Thymus (tissue), 11 donors: ENCODE data around the gene ADORA2A. TPM values are rescaled to one million over a fixed set of nuclear protein-coding genes. Genes with fewer than 3 reads are reported as not detected.

Experiments
- DNase-seq, 9 donors: peaks; one replicate each; pipeline ENCODE4 v3.0.0-alpha.2; 2013; ENCODE audit warnings: low spot score in 9 of 9, low read depth in 6 of 9, missing footprints in 1 of 9
- H3K27ac ChIP-seq, 2 donors: one replicate each; pipeline ENCODE4 v1.5.1; 2013; ENCODE audit warnings: control low read depth in 1 of 2, low read depth in 1 of 2, low read length in 1 of 2, mild to moderate bottlenecking in 1 of 2, moderate library complexity in 1 of 2
- H3K27me3 ChIP-seq, 2 donors: one replicate each; pipeline ENCODE4 v1.5.1; 2013; ENCODE audit warnings: low read length in 1 of 2; ENCODE audit not compliant: control insufficient read depth in 2 of 2, insufficient read depth in 1 of 2
- H3K36me3 ChIP-seq, 2 donors: one replicate each; pipeline ENCODE4 v1.5.1; 2013; ENCODE audit warnings: low read length in 1 of 2, mild to moderate bottlenecking in 1 of 2, moderate library complexity in 1 of 2; ENCODE audit not compliant: control insufficient read depth in 2 of 2, insufficient read depth in 2 of 2
- H3K4me1 ChIP-seq, 2 donors: one replicate each; pipeline ENCODE4 v1.5.1; 2013; ENCODE audit warnings: low read length in 2 of 2; ENCODE audit not compliant: control insufficient read depth in 2 of 2, insufficient read depth in 2 of 2
- H3K4me3 ChIP-seq, 2 donors: one replicate each; pipeline ENCODE4 v1.5.1; 2013; ENCODE audit warnings: low read length in 2 of 2, control low read depth in 1 of 2, mild to moderate bottlenecking in 1 of 2
- H3K9me3 ChIP-seq, 2 donors: one replicate each; pipeline ENCODE4 v1.5.1; 2013; ENCODE audit warnings: low read length in 1 of 2, mild to moderate bottlenecking in 1 of 2; ENCODE audit not compliant: control insufficient read depth in 2 of 2, insufficient read depth in 1 of 2
- WGBS: extraction: QIAGEN DNeasy Blood & Tissue Kit; methylation state at CpG from one replicate; pipeline ENCODE4 v1.1.7; 2013; 5-methylcytosine and 5-hydroxymethylcytosine counted together
- polyA plus RNA-seq: library from polyadenylated mRNA; stranded (reverse); fragments of 200-250 nt; gene quantifications from one replicate; pipeline ENCODE4 v1.2.3, GENCODE V29; 2013
- total RNA-seq: library from RNA; stranded (reverse); fragments of 120-200 nt; gene quantifications from one replicate; pipeline ENCODE4 v1.2.4, GENCODE V29; 2013
- donor health status: healthy.

ADORA2A gene
- total and polyA plus RNA-seq, 2 donors = 21.8 to 77.4 TPM

DNA sequence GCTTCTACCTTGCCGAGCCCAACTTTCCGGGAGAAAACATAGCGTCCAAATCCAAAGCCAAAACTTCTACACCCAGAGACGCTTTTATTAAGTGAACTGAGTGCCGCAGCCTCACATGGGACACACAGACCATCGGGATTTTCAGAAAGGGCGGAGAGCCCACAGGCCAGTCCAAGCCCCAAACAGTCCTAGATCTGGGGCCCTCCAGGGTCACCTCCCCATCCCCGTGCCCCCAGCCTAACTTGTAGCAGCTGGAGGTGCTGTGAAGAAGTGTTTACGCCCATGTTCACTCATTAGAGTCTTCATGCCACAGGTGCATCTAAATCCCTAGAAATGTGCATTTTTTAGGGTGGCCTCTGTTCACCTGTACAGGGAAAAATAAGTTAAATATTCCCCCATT, 14.1 kb upstream of the ADORA2A start:
- no peak for DNase-seq
- H3K27me3 ChIP-seq = no peaks in the 10 kb centered on the region
- no peak overlapping the region for H3K27ac ChIP-seq
- peaks cover 0 to 11% of the 10 kb centered on the region in 2 donors for H3K4me1 ChIP-seq
- peaks cover 62 to 71% of the 10 kb centered on the region in 2 donors for H3K36me3 ChIP-seq
- 96% methylated on average over 9 of the region's 9 CpGs for WGBS
- no peak overlapping the region for H3K4me3 ChIP-seq
- H3K9me3 ChIP-seq = no peaks in the 10 kb centered on the region

DNA sequence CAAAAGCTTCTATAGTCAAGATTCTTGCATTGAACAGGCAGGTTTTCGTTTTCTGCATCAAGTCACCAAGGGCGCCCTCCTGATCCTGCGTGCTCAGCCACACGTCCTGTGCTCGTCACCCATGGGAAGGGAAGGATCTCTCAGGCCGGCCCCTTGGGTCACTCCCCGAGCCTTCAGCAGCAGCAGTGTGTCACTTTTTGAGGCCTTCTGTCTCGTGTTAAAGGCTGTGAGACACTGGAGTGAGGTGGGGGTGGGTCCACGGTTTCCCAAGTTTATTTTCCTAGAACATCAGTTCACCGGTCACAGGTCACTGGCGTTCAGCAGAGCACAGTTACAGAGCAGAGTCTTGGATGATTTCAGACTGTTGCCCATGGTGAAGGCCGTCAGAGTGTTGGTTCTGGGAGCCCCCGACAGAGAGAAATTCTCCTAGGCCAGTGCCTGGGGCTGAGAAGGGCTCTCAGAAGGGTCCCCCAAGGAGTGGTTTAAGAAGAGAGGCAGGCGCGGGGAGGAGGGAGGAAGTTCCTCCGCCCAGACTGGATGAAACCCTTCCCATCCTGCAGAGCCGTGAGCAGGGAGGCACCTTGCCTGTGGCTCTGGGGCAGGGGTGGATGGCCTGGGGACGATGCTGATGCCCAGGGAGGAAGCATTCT, 13.5 kb upstream of the ADORA2A start:
- WGBS = 97% methylated on average over 18 of the region's 18 CpGs
- no peak for DNase-seq
- H3K36me3 ChIP-seq = peaks cover 62 to 71% of the 10 kb centered on the region in 2 donors

DNA sequence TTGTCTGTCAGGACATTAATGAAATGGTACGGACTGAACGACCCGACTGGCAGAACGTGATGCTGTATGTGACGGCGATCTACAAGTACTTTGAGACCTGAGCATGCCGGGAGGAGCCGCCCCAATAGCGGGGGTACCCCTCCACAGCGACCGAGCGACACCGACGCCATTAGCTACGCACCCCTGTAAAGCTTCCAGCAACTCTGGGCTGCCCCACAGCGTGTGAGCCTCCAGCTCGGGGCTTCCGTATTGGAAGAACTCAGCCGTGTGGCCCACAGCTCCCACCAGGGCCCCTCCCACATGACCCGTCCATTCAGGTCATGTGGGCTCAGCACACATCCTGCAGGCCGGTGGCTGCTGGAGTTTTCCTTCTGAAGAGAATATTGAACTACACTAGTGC, 12.9 kb upstream of the ADORA2A start:
- Histone ChIP-seq H3K36me3 (peaks cover 62 to 68% of the 10 kb centered on the region in 2 donors), H3K27me3 (no peaks in the 10 kb centered on the region), H3K4me1 (peaks cover 0 to 11% of the 10 kb centered on the region in 2 donors), H3K27ac (no peak overlapping the region), H3K9me3 (no peaks in the 10 kb centered on the region), H3K4me3 (no peak overlapping the region)
- WGBS = 98% methylated on average over 21 of the region's 21 CpGs
- DNase-seq = no peak

More for the DNA sequence above, 13.5 kb upstream of the ADORA2A start:
- H3K9me3 ChIP-seq = no peaks in the 10 kb centered on the region
- no peaks in the 10 kb centered on the region for H3K27me3 ChIP-seq
- H3K4me3 ChIP-seq = no peak overlapping the region
- no peak overlapping the region for H3K27ac ChIP-seq
- H3K4me1 ChIP-seq = peaks cover 0 to 11% of the 10 kb centered on the region in 2 donors

DNA sequence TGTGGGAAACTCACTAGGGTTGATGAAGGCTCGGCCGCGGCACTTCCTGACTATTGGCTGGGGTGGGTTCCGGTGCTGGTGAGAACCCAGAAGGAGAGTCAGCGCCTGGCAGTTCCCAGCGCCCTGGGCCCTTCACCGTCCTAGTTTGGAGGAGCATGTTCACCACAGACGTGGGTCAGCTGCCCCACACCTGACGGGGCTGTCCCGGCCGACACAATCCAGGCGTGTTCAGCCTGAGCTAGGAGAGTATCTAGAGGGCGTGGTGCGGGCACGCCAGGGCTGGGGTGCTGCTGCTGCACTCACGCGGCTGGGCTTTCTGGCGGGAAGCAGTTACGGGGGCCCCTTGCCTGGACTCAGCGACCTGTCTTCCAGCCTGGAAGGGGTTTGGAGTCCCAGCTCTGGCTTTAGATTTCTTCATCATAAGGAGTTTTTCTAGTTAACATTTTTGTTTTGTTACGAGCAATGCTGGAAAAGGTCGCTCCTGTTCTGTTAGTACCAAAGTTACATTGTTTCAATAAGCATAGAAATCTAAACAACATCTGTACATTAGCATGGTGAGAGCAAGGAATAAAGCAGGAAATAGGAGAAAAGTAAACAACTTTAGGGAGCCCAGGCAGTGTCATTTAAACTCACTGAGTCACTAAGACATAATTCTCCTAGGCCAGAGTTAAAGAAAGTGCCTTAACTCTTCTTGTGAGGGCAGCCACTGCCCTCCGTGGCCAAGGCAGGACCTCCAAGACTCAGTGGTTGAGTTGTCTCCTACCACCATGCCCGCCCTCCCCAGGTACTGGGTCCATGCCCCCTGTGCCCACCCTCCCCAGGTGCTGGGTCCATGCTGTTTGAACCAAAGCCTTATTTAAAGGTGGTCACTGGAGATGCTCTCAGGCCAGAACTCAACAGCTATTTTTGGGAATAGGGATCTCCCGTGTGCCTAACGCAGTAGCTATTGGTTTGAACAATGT, 12.1 kb upstream of the ADORA2A start:
- H3K27ac ChIP-seq = no peak overlapping the region
- H3K9me3 ChIP-seq = no peaks in the 10 kb centered on the region

DNA sequence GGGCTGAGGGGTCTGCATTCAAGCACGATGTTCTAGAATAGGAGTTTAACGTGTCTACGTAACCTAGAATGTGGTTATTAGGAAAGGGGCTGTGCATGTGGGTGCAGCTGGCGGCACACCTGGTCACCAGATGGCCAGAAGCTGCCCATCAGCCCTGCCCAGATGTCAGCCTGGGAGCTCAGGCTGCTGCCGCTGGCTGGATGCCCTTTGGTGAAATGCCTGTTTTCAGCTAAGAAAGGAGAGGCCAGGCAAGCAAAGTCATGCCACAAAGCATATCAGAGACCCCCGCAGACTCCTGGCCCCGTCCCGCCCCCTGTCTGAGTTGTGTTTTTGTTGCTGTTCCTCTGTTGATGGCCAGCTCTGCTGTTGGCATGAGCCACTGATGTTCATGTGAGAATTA, 11.3 kb upstream of the ADORA2A start:
- DNase-seq = no peak
- Histone ChIP-seq H3K27ac (no peak overlapping the region), H3K36me3 (peaks cover 60 to 61% of the 10 kb centered on the region in 2 donors), H3K27me3 (no peaks in the 10 kb centered on the region), H3K9me3 (no peaks in the 10 kb centered on the region), H3K4me1 (peaks cover 0 to under 1% of the 10 kb centered on the region in 2 donors), H3K4me3 (no peak overlapping the region)
- 96% methylated on average over 8 of the region's 8 CpGs for WGBS

More for the DNA sequence above, 12.1 kb upstream of the ADORA2A start:
- WGBS = 94% methylated on average over 26 of the region's 26 CpGs
- Histone ChIP-seq H3K27me3 (no peaks in the 10 kb centered on the region), H3K36me3 (peaks cover 62 to 66% of the 10 kb centered on the region in 2 donors), H3K4me1 (peaks cover 0 to 4% of the 10 kb centered on the region in 2 donors), H3K4me3 (no peak overlapping the region)
- DNase-seq = no peak

DNA sequence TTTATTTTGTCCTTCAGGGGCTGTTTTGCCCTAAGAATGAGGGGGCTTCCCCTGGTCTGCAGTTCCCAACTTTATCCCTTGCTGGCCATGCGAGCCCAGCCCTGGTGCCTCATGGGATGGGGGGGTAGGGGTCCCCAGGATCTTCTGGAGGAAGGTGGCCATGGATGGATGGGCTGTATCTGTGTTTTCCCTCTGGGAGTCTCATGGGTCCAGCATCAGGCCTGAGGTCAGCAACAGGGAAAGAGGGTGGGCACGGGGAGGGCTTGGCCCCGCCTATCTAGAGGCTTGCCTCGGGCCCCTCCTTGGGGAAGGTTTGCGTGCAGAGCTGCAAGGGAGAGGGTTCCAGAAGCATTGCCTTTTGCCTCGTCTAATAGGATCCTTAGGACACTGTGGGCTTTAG, 10.8 kb upstream of the ADORA2A start:
- Histone ChIP-seq H3K4me1 (peaks cover 0 to 6% of the 10 kb centered on the region in 2 donors), H3K9me3 (no peaks in the 10 kb centered on the region), H3K27me3 (no peaks in the 10 kb centered on the region), H3K36me3 (peaks cover 55 to 56% of the 10 kb centered on the region in 2 donors), H3K4me3 (no peak overlapping the region), H3K27ac (no peak overlapping the region)
- 94% methylated on average over 6 of the region's 6 CpGs for WGBS
- no peak for DNase-seq

DNA sequence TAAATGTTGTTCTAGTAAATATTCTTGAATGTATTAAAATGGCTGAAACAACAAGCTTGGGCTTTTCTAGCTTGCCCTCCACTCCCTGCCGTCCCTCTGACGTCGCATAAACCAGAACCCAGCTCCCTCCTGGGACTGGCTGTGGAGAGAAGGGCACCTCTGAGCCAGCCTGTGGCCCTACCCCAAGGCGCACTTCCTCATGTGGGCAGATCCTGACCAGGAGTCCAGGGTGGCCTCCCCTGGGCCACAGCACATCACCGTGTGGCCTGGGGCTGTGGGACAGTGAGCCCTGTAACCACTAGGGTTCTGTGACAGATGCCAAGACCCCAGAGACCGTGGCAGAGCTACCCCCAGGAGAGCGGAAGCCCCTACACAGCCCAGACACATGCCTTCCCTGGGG, 10.2 kb upstream of the ADORA2A start:
- peaks cover 0 to 11% of the 10 kb centered on the region in 2 donors for H3K4me1 ChIP-seq
- peaks cover 51 to 52% of the 10 kb centered on the region in 2 donors for H3K36me3 ChIP-seq
- no peaks in the 10 kb centered on the region for H3K27me3 ChIP-seq
- no peak for DNase-seq
- H3K9me3 ChIP-seq = no peaks in the 10 kb centered on the region
- no peak overlapping the region for H3K27ac ChIP-seq
- H3K4me3 ChIP-seq = no peak overlapping the region
- 98% methylated on average over 7 of the region's 7 CpGs for WGBS

DNA sequence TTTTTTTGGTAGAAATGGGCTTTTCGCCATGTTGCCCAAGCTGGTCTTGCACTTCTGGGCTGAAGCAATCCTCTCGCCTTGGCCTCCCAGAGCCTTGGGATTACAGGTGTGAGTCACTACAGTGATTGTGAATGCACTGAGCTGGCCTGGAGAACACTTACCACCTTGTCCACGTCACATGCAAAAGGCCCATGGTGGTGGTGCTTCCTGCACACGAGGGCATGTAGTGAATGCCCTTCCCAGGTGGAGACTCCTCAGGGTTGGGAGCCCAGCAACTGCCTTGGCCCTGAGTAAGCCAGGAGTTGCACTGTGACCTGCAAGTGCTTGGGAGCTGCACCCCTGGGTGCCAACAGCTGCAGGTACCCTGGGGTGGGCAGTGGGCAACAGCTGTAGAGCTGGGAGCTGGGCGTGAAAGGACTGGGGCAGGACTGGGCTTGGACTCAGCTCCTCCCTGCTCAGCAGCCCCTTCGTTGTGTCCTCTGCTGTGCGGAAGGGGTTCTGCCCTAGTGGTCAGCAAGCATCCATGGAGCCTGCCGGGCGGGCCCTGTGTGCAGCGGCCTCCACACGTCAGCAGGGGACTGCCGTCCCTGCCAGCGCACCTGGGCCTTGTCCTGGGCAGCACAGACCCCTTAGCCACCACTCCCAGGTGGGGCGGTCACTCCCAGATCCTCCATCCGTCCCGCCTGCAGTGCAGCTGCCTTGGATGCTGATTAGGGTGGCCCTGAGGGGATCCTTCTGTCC, 9.3 kb upstream of the ADORA2A start:
- peaks cover 42 to 43% of the 10 kb centered on the region in 2 donors for H3K36me3 ChIP-seq
- no peak for DNase-seq
- no peak overlapping the region for H3K4me3 ChIP-seq
- peaks cover 0 to 2% of the 10 kb centered on the region in 2 donors for H3K27me3 ChIP-seq
- no peaks in the 10 kb centered on the region for H3K9me3 ChIP-seq
- peaks cover 0 to 16% of the 10 kb centered on the region in 2 donors for H3K4me1 ChIP-seq
- no peak overlapping the region for H3K27ac ChIP-seq
- WGBS = 98% methylated on average over 16 of the region's 16 CpGs
